Hematopoietic multipotent progenitor cell treated with erythropoietin and hydrocortisone succinate and interleukin-3 and kit ligand, for 15 days (in vitro differentiated cells): ENCODE results near the gene OR10R2.
"Not testable (repeated sequence)": the region's sequence is repeated elsewhere in the genome, so short reads cannot be mapped to it uniquely, and the experiment has no call there.

Experiments
- DNase-seq: peaks from one replicate; pipeline ENCODE4 v3.0.0-alpha.2; 2015; ENCODE audit warnings: low spot score

OR10R2 gene, protein sequence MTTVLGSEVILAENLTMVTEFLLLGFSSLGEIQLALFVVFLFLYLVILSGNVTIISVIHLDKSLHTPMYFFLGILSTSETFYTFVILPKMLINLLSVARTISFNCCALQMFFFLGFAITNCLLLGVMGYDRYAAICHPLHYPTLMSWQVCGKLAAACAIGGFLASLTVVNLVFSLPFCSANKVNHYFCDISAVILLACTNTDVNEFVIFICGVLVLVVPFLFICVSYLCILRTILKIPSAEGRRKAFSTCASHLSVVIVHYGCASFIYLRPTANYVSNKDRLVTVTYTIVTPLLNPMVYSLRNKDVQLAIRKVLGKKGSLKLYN

GRCh38 chr1:158471920-158472319 lies at the start of gene OR10R2:
Gene OR10R2, plus strand, starts transcription at chr1:158472220. Its CDS starts 106 bp downstream, at chr1:158472326.
- no peak for DNase-seq

DNA sequence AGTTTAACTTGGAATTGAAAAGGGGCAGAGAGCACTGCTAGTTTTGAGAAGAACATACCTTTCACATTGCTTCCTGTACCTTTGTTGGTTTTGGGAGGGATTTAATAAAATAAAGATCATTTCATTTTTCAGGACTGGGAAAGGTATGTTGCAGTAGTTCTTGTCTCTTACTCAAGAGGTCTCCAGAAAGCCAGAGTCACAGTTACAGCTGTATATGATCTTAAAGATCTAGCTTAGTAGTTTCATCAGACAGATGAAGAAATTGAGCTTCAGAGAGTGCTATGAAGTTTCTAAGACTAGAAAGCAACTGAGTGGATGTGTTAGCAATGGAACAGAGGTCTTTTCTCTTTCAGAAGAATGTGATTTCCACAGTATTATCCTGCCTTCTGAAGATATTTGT lies 47.0 kb upstream of the OR10R2 start:
- no peak for DNase-seq

DNA sequence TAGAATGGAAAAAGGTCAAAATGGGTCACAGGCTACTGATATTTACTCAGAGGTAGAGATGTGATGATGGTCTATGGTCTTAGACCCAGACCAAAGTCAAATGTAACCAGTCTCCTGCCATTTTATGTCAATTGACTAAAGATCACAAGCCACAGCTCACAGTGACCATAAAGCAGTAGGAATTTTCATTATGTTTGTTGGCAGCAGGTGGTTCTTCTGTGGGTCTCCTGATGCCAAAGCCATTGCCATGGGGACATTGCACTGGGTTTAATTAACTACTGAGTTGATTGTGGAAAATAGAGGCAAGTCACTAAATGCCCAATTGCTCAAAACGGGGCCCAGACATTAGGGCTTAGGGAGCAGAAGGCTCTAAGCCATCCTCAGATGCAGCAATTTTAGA lies 45.9 kb upstream of the OR10R2 start, which contains the start of gene OR10K2:
Gene OR10K2, minus strand, starts transcription at position 101 of the 400 bp plus-strand sequence. CDS start 5,371 bp downstream, outside the sequence.
- DNase-seq, result no peak

DNA sequence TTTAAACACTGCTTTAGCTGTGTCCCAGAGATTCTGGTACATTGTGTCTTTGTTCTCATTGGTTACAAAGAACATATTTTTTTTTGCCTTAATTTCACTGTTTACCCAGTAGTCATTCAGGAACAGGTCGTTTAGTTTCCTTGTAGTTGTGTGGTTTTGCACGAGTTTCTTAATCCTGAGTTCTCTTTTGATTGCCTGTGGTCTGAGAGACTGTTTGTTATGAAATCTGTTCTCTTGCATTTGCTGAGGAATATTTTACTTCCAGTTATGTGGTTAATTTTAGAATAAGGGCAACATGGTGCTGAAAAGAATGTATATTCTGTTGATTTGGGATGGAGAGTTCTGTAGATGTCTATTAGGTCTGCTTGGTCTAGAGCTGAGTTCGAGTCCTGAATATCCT lies 41.9 kb upstream of the OR10R2 start:
- DNase-seq, result not testable (repeated sequence)

DNA sequence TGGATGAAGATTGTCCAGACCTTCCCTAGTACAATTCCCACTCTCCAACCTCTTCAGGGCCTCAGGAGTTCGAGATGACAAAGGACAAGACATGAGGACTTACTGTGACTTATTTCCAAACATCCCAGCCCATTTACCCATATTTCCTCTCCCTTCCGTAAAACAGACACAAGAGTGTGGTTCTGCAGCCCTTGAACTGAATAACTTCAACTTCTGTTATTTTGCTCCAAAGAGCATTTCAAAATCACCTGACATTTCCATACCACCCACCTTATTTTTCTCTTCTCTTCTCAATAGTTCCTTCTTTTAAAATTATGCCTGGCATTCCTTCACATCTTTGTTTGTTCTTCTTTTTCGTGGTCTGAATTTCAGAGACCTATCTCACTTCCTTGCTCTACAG lies 37.3 kb upstream of the OR10R2 start:
- DNase-seq, result no peak

DNA sequence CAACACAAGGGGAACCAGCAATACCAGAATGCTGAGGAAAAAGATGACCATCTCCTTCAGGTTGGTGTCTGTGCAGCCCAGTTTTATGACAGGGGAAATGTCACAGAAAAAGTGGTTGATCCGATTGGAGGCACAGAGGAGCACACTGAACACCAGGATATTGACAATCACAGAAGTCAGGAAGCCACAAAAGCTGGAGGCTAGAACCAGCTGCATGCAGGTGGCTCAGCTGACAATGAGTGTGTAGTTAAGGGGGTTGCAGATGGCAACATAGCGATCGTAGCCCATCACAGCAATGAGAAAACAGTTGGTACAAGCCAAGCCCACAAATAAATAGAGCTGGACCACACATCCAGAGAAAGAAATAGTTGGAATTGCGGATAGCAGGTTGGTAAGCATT lies 26.6 kb upstream of the OR10R2 start:
- no peak for DNase-seq

DNA sequence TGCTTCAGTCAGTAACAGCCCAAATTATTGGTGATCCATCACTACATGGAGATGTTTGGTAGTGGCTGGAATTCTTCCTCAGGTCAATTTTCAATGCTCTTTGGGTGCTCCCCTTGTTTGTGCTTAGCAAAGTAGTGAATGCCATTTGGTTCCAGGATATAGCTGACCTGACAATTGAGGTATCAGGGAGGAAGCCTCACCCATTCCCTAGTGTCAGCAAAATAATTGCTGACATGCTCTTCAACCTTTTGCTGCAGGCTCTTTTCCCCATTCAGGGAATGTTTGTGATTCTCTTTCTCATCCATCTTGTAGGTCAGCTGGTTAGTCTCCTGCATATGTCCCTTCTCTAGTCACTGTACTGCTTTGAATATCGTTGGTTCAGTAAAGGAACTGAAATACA lies 17.5 kb upstream of the OR10R2 start:
- no peak for DNase-seq

GRCh38 chr1:158457246-158457645 lies 14.8 kb upstream of the OR10R2 start:
- DNase-seq, result no peak

GRCh38 chr1:158458263-158458662 lies 13.8 kb upstream of the OR10R2 start:
- no peak for DNase-seq

GRCh38 chr1:158461534-158461933 lies 10.5 kb upstream of the OR10R2 start, which contains the start of gene OR10K1:
Gene OR10K1, plus strand, starts transcription at chr1:158461834. Its CDS starts 3,728 bp downstream, at chr1:158465562.
- no peak for DNase-seq

GRCh38 chr1:158485455-158485854 lies 13.4 kb downstream of the OR10R2 start:
- DNase-seq, result no peak

GRCh38 chr1:158491316-158491715 lies 19.3 kb downstream of the OR10R2 start:
- no peak for DNase-seq

DNA sequence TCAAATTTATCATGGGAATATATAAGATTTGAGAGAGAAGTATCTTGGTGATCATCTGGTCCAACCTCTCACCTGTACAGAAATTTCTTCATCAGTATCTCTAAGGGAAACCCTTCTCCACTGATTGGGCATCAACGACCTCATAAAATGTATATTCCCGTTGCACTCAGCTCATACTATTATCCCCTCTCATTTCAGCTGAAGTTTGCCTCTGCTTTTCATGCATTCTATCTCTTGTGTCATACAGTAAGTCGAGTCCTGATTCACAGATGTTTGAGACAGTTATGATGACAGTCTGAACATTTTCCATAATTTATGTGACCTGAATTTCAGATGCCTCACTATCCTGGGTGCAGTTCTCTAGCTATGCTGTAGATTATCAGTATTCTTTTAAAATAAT lies 21.0 kb downstream of the OR10R2 start:
- DNase-seq, result no peak

- no peak for DNase-seq
Measured at GRCh38 chr1:158494796-158495195, 22.8 kb downstream of the OR10R2 start.

DNA sequence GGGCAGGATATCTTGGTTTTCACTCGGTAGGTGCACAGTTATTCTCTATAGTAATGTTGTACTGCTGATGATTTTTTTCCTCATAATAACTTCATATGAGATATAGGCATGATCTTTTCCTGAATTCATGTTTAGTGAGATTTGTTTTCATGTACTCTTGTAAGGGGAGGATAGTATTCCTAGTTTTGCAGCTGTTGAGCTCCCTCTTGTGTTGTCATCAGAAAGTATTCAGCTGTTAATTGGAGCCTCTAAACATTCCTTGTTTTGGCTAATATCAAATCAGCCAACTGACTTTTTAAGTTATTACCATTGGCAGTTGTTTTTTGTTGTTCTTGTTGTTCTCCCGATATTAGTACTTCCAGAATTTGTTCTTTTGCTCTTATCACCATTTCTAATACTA lies 24.4 kb downstream of the OR10R2 start:
- no peak for DNase-seq

- DNase-seq, result peak; percentile 37
Measured at GRCh38 chr1:158506369-158506987, 34.5 kb downstream of the OR10R2 start.

GRCh38 chr1:158507511-158507910 lies 35.5 kb downstream of the OR10R2 start:
- no peak for DNase-seq

- DNase-seq, result no peak
Measured at GRCh38 chr1:158509471-158510156, 37.6 kb downstream of the OR10R2 start.

DNA sequence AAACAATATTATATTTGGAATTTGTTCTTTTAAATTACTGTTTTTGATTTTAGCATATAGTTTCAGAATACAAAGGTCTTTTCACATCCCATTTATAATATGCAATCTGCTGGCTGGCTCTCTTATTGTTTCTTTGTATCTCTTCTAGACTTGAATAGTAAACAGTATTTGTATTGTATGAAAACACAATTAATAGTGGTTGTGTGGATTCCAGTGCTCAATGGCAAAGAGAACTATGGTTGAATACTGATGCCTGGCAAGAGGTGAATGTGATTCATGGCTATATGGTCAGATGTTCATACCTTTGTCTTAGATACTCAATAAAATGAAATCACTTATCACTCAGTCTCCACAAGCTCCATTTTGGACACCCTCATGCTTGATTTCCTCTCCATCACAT lies 44.9 kb downstream of the OR10R2 start:
- no peak for DNase-seq

GRCh38 chr1:158520021-158520420 lies 48.0 kb downstream of the OR10R2 start:
- no peak for DNase-seq

DNA sequence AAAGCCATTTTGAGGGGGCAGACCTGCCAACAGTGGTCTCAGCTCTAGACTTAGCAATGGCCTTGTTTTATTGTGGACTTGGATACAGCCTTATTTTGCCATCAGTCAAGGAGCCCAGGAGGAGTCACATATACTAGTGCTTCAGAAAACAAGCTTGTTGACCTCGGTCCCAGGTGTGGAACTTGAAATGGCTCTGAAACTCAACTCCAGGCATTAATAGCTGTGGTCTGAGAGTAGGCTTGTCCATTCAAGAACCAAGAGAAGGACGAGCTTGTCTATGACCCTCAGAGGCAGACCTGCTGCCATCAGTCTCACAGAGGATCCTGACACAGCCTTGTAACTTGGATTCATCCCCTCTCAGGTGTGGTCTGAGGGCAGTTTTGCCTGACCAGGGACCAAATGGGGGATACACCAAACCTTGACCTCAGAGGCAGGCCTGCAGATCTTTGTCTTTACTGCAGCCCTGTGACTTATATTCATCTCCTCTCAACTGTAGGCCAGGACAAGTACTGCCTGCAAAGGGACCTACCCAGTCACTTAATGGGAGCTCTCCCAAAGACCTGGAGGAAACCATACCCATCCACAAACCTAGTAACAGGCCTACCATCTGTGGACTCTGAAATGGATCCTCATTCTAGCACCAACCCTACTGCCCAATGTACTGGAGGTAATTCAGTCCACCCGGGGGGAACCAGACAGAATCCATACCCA lies 49.1 kb downstream of the OR10R2 start:
- DNase-seq, result no peak

GRCh38 chr1:158521666-158522058 lies 49.6 kb downstream of the OR10R2 start:
- DNase-seq, result no peak
